Nephron progenitor cell (in vitro differentiated cells): ENCODE results near the gene NRROS.
A peak's percentile ranks its signal among the peaks of the same experiment; 100 is the strongest.

Experiments
- DNase-seq: peaks from one replicate; pipeline ENCODE4 v3.0.0; 2021
- H3K27ac Mint-ChIP-seq: 2 replicates; pipeline ENCODE4 v1.8.0; 2021; ENCODE audit warnings: mild to moderate bottlenecking, moderate library complexity, mixed read lengths
- H3K27me3 Mint-ChIP-seq: 2 replicates; pipeline ENCODE4 v1.8.0; 2021; ENCODE audit warnings: mild to moderate bottlenecking, low read depth, mixed read lengths; ENCODE audit not compliant: poor library complexity
- H3K36me3 Mint-ChIP-seq: 2 replicates; pipeline ENCODE4 v1.8.0; 2021; ENCODE audit warnings: low read depth, mixed read lengths
- H3K4me1 Mint-ChIP-seq: 2 replicates; pipeline ENCODE4 v1.8.0; 2021; ENCODE audit warnings: mixed read lengths
- H3K4me3 Mint-ChIP-seq: 2 replicates; pipeline ENCODE4 v1.8.0; 2021; ENCODE audit warnings: mild to moderate bottlenecking, moderate library complexity, mixed read lengths
- H3K9me3 Mint-ChIP-seq: 2 replicates; pipeline ENCODE4 v1.8.0; 2021; ENCODE audit warnings: mild to moderate bottlenecking, moderate library complexity, mixed read lengths
- TF ChIP-seq, protein P1 (sequence below): fragments of 200-600 bp; sonication (generic); IDR thresholded peaks from 2 replicates; pipeline ENCODE4 v1.5.0; 2021; ENCODE audit warnings: antibody characterized with exemption

NRROS gene

DNA sequence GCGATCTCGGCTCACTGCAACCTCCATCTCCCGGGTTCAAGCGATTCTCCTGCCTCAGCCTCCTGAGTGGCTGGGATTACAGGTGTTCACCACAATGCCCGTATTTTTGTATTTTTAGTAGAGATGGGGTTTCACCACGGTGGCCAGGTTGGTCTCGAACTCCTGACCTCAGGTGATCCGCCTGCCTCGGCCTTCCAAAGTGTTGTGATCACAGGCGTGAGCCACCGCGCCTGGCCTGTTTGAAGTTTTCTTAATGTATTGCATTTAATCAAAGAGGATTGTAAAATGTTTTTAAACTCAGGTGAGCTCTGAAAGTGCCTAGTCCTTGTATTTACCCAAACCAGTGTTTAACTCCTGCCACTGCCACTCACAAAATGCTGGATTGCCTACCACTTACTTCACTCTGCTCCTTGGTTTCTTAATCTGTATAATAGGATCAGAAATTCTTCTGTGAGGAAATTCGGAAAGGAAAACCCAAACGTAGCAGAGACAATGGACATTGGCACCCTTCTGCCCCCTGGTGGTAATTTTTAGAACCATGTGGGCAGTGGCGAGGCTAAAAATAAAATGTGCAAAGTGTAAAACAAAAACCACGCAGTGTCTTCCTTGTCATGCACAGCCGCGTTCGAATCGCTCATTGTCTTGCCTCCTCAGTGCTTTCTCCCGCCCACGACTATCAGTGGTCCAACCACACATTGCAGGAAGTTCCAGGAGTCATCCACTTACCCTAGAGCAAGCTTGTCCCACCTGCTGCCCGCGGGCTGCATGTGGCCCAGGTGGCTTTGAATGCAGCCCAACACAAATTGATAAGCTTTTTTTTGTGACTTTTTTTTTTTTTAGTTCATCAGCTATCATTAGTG is 45.3 kb downstream of the NRROS start:
- H3K27ac Mint-ChIP-seq, result no peak overlapping the region
- peaks cover 15% of the 10 kb centered on the region for H3K9me3 Mint-ChIP-seq
- peaks cover 31% of the 10 kb centered on the region for H3K4me1 Mint-ChIP-seq
- no peaks in the 10 kb centered on the region for H3K36me3 Mint-ChIP-seq
- TF ChIP-seq, protein P1, sequence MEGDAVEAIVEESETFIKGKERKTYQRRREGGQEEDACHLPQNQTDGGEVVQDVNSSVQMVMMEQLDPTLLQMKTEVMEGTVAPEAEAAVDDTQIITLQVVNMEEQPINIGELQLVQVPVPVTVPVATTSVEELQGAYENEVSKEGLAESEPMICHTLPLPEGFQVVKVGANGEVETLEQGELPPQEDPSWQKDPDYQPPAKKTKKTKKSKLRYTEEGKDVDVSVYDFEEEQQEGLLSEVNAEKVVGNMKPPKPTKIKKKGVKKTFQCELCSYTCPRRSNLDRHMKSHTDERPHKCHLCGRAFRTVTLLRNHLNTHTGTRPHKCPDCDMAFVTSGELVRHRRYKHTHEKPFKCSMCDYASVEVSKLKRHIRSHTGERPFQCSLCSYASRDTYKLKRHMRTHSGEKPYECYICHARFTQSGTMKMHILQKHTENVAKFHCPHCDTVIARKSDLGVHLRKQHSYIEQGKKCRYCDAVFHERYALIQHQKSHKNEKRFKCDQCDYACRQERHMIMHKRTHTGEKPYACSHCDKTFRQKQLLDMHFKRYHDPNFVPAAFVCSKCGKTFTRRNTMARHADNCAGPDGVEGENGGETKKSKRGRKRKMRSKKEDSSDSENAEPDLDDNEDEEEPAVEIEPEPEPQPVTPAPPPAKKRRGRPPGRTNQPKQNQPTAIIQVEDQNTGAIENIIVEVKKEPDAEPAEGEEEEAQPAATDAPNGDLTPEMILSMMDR, result peak; percentile 85
- H3K4me3 Mint-ChIP-seq, result no peak overlapping the region
- H3K27me3 Mint-ChIP-seq, result no peaks in the 10 kb centered on the region
- DNase-seq, result peak; percentile 66

DNA sequence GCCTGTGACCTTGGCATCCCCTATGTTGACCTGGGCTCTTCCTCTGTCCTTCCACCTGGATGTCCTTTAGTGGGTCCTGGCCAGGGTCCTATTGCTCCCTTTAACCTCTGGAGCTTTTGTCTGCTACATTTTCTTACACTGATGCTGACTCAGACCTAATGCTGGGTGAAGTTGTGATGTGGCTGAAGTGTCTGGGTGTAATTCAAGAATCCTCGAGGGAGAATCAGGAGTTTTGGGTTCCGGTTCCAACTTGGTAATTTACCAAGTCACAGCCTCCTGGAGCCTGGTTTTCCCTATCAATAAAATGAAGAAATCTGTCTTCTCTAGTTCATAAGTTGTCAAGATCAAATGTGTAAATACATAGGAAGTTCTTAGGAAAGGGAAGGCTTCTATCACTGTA is 46.9 kb downstream of the NRROS start:
- H3K9me3 Mint-ChIP-seq, result peaks cover 15% of the 10 kb centered on the region
- peaks cover 8% of the 10 kb centered on the region for H3K27me3 Mint-ChIP-seq
- H3K36me3 Mint-ChIP-seq, result no peaks in the 10 kb centered on the region
- no peak for DNase-seq
- peaks cover 31% of the 10 kb centered on the region for H3K4me1 Mint-ChIP-seq
- no peak overlapping the region for H3K27ac Mint-ChIP-seq
- TF ChIP-seq, protein P1, result no peak
- H3K4me3 Mint-ChIP-seq, result no peak overlapping the region

DNA sequence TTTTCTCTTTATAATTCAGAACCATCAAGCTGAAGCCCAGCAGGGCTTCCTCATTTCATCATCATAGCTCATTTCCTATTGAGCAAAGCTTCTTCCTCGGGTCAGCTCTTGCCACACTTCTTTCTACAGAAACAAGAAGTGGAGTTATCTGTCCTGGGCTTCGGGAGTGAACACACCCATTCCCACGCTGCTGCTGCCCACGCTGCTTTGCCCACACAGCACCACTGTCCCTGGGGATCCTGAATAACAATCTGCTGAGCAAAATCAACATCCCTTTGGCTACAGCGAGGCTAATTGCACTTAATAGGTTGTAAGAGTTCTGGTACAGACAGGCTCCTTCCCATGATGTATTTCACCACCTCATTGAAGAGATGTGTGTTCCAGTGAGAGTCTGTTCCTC is 48.9 kb downstream of the NRROS start:
- H3K36me3 Mint-ChIP-seq, result no peaks in the 10 kb centered on the region
- H3K27ac Mint-ChIP-seq, result no peak overlapping the region
- H3K4me3 Mint-ChIP-seq, result no peak overlapping the region
- peaks cover 3% of the 10 kb centered on the region for H3K9me3 Mint-ChIP-seq
- DNase-seq, result no peak
- TF ChIP-seq, protein P1, result no peak
- H3K4me1 Mint-ChIP-seq, result peaks cover 31% of the 10 kb centered on the region
- peaks cover 14% of the 10 kb centered on the region for H3K27me3 Mint-ChIP-seq

DNA sequence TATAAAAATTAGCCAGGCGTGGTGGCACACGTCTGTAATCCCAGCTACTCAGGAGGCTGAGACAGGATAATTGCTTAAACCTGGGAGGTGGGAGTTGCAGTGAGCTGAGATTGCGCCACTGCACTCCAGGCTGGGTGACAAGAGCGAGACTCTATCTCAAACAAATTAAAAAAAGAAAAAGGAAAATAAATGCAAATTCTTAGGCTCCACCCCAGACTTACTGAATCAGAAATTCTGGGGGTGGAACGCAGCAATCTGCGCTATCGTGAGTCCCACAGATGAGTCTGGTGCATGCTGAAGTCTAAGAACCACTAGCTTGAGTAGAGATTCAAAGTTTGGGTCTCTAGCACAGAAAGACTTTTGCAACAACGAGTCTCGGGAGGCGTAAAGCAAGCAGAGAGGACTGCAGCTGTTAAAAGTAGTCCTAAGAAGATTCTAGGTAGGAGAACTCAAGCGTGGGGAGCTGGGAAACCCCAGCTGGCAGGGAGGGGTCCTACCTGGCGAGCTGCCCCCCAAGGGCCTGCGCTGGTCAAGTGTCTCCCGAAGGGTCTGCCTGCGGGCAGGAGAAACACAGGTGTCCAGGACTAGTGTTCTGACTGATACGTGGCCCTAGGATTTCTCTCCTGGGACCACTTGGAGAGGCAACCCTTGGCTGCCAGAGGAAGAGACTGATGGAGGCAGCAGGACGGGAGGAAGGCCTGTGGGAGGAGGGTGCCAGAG is 50.6 kb downstream of the NRROS start:
- H3K27me3 Mint-ChIP-seq, result peaks cover 14% of the 10 kb centered on the region

DNA sequence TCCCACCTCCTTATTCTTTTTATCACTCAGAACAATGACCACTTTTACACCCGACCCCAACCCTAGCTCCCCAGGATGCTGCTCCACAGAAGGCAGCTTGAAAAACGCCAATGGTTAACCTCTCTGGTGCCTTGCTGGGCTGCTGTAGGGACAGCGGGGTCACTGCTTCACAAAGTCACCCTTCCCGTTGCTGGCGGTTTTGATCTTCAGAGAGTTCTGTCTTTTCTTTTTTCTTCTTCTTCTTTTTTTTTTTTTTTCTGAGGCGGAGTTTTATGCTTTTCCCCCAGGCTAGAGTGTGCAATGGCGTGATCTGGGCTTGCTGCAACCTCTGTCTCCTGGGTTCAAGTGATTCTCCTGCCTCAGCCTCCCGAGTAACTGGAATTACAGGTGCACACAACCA is 51.9 kb downstream of the NRROS start:
- H3K36me3 Mint-ChIP-seq, result no peaks in the 10 kb centered on the region
- H3K27ac Mint-ChIP-seq, result no peak overlapping the region
- H3K4me3 Mint-ChIP-seq, result no peak overlapping the region
- no peak for DNase-seq
- H3K27me3 Mint-ChIP-seq, result peaks cover 19% of the 10 kb centered on the region
- TF ChIP-seq, protein P1, result no peak
- no peaks in the 10 kb centered on the region for H3K9me3 Mint-ChIP-seq
- H3K4me1 Mint-ChIP-seq, result peaks cover 19% of the 10 kb centered on the region

More for the DNA sequence above, 50.6 kb downstream of the NRROS start:
- DNase-seq, result no peak
- TF ChIP-seq, protein P1, result no peak
- no peak overlapping the region for H3K4me3 Mint-ChIP-seq
- no peaks in the 10 kb centered on the region for H3K36me3 Mint-ChIP-seq
- H3K27ac Mint-ChIP-seq, result no peak overlapping the region
- peaks cover 26% of the 10 kb centered on the region for H3K4me1 Mint-ChIP-seq
- no peaks in the 10 kb centered on the region for H3K9me3 Mint-ChIP-seq
